DMS53 (cell line): ENCODE data around the gene PLEKHD1.
"Not testable (repeated sequence)": the region's sequence is repeated elsewhere in the genome, so short reads cannot be mapped to it uniquely, and the experiment has no call there.

Experiments used
- DNase-seq: peaks from one replicate; lab custom pipeline; 2025; lab: John Stamatoyannopoulos, UW

PLEKHD1 gene

DNA sequence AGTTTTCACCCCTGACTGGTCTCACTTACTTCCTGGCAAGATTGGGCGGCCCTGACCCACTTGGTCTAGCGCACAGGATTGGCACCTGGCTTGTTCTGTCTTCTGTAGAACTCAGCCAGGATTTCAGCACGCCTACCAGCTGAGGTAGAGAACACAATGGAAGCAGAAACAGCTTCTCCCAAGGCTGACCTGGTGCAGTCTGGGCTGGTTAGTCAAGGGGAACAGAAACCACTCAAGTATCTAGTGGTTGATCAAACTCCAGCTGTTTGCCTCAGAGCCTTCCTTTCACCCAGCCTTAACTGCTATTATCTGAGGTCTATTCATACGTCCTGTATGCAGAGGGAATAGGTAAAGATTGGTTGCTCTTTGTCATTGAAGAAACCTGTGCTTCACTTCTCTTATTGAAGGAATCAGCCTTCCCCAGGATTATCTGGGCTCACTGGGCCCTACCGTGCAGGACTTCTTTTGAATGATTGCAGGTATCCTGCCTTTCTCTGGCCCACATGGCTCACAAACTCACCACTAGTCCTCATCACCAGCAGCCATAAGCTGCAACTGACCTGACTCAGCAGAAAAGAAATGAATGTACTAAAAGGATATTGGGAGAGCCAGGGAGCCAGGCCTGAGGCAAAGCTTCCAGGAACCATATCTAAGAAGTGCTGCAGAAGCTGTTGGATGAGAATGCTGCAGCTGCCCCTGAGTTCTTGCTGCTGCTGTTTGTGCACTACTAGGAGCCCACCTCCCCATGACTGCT lies 2.5 kb upstream of the PLEKHD1 start:
- peak; percentile 27 for DNase-seq

DNA sequence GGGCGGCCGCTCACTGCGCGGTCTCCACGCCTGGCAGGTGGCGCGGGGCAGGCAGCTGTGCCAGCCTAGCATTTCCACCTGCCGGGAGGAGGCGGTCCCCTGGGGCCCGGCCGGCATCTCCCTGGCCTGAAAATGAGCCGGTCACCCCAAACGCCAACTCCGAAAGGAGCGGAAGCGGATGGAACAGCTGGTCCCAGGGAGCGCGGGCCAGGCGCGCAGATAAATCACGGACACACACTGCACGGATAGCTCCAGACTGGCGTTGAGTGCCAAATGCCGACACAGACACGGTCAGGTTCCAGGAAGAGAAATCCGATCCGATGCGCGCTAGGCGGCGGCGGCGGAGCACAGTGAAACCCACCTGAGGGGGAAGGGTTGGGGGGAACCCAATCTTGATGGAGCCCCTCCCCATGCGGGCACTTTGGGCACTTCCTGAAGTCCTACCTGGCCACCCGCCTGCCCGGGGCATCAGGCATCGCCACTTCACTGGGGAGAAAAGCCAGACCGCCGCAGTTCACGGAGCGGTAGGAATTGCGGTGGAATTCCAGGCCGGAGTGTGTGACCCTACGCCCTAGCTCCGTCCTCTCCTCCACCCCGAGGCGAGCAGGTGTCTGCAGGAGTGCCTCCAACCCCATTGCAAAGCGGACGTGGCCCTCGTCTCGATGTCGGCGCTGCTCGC lies 624 bp upstream of the PLEKHD1 start:
- DNase-seq: peak; percentile 78

DNA sequence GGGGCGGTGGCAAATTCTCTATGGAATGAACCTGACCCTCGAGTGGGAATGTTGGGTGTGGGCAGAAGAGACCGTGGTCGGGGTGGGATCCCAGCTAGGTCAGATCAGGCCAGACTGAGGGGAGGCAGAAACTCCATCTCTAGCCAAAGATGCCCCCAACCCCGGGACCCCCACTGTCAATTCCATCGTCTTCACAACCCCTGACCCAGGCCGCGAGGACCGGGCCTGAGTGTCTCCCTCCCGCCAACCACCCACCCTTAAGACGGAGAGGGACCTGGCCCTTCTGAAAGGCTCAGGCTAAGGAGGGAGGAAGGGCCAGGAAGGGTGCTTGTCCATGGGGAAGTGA lies 760 bp downstream of the PLEKHD1 start:
- no peak for DNase-seq

DNA sequence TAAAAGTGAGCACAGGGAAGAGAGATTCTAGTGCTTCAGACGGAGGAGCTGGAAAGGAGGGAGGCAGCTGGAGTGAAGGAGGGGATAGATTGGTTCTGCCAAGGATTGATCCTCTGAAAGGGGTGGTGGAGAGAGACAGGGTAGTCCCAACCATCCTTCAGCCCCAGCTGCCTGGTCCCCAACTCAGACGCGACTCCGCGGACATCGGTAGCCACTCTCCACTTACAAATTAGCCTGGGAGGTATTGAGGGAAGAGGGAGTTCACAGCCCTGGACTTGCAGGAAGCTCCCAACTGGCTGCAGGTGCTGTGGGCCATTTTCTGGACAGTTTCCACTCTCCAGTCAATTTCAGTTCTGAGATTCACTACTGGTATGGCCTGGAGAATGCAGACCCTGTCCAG lies 1.2 kb downstream of the PLEKHD1 start:
- no peak for DNase-seq

DNA sequence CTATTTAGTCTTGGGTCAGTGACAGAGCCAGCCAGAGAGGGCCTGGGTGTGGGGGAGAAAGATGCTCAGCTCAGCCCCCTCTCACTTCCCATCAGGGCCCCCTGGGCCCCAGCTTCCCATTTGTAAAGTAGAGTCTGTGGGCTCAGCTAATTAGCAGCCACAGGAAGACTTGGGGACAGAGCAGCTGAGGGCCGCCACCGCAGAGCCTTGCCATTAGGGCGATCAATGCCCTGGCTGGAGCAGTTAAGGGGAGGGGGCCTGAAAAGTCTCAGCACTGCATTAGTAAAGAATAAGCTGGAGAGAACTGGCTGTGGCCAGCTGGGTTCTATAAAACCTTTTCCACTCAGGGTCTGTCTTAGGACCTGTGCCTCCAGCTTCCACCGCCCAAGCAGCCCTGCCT lies 2.7 kb downstream of the PLEKHD1 start:
- DNase-seq: no peak

DNA sequence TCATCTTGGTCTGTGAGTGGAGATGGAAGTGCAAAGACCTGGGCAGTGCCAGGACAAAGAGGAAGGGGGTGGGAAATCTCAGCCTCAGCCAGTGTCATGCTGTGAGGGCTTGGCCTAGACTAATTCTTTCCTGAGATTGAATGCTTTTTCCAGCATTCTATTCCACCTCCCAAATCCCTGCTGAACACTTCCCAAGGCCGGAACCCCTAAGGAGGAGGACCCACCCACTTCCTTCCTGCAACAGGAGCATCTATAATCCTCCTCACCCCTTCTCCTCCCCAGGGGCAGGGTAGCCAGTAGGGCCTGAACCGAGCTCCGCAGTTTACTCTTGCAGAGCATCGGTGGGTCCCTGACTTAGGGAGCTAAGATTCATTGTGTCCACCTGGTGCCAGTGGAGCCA lies 3.2 kb downstream of the PLEKHD1 start:
- no peak for DNase-seq

DNA sequence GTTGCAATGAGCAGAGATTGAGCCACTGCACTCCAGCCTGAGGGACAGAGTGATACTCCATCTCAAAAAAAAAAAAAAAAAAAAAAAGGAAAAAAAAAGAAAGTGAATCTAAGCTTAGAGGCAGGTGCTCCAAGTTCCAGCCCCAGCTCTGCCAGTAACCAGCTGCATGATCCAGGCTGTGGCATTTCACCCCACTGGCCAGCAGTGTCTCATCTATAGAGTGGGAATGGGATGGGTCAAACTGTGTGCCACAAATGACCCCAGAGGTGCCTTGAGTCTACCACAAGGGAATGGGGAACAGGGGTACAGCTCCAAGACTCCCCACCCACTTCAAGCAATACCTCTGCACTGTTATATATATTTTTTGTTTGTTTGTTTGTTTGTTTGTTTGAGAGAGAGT lies 5.0 kb downstream of the PLEKHD1 start:
- no peak for DNase-seq

DNA sequence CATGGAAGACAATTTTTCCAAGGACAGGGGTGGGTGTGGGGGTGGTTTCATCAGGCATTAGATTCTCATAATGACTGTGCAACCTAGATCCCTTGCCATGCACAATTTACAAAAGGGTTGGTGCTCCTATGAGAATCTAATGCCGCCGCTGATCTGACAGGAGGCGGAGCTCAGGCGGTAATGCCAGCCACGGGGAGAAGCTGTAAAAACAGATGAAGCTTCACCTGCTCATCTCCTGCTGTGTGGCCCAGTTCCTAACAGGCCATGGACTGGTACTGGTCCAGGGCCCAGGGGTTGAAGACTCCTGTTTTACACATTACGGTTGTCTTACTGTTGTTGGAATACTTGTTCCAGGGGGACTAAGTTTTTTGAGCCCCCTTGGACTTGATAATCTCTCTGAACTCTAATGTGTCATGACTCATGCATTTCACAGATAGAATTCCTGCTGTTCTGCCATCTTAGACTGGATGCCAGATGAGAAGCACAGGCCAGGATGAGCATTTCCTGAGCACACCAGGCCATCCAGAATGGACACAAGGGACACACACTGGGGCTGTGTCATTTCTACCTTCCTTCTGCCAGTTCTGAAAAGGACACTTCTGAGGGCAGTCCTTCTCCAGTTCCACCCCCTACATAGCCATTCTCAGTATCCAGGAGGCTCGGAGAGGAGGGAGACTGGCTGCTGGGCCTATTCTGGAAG lies 5.8 kb downstream of the PLEKHD1 start:
- DNase-seq: no peak

DNA sequence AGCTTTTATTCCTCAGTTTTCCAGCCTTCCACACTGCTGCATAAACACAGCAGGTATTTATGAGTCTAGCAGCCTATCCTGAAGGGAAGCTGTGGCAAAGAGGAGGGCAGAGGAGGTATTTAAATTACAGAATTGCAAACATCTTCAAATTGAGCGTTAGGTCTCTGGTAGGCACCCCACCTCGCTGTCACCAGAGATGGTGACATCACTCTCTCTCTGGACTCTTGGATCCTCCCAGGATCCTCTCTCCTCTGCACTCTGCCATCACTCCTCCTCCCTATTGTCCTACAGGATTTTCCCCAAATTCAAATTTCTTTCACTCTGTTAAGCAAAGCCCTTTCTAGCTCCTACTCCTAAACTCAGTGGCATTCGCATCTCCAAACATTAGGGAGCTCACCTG lies 6.7 kb downstream of the PLEKHD1 start:
- no peak for DNase-seq

DNA sequence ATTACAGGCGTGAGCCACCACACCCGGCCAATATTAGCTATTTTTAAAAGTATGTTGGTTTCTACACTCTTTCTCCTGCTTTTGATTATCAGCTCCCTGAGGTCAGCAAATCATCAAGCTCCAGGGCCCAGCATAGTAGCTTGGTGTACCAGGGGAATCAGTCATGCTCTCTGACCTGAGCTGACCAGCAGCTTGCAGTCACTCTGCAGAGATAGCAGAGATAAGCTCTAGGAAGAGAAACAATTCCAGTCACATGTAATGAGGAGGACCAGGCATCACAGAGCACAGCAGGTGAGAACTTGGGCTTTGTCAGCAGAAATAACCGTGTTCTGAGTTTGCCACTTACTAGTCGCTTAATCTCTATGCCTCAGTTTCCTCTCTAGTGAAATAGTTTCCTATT lies 8.5 kb downstream of the PLEKHD1 start:
- DNase-seq: no peak

DNA sequence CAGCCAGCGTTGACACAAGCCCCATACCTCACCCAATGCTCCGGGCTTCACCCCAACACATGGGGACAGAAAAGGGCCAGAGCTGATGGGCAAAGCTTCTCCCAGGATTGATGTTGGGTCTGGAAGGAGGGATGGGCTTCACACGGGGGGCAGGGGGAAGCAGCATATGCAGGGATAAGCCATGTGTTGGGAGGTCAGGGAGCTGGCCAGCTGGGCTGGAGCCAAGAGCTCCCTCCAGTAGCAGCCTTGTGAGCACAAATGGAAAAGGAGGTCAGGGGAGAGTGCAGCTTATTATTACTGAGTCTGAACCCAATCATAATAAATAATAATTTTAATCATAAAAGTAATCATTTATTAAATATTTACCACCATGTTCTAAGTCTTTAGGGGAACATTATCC lies 9.3 kb downstream of the PLEKHD1 start:
- no peak for DNase-seq

DNA sequence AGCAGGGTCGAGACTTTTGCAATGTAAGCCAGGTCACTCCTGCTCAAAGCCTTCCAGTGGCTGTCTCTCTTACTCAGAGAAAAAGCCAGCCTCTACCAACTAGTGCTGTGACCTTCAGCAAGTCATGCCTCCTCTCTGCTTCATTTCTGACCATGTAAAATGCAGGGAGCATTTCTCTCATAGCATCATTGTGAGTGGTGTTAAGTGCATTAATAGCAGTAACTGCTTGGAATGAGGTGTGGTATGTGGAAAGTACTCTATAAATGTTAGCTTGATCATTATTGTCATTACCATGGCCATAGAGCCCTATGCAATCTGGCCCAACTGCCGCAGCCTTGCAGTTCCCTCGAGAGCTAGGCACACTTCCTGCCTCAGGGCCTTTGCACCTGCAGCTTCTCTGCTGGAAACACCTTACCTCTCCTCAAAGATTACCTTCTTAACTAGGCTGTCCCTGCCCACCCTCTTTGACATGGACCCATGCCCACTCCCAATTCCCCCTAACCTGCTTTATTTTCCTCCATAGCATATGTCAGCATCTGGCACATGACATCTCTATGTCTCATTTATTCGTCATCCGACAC lies 10.9 kb downstream of the PLEKHD1 start:
- no peak for DNase-seq

DNA sequence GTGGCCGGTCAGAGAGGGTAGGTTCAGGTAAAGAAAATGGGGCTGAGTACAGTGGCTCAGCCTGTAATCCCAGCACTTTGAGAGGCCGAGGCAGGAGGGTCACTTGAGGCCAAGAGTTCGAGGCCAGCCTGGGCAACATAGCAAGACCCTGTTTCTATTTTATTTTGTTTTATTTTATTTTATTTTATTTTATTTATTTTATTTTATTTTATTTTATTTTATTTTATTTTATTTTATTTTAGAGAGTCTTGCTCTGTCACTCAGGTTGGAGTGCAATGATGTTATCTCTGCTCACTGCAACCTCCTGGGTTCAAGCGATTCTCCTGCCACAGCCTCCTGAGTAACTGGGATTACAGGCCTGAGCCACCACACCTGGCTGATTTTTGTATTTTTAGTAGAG lies 13.3 kb downstream of the PLEKHD1 start:
- not testable (repeated sequence) for DNase-seq

DNA sequence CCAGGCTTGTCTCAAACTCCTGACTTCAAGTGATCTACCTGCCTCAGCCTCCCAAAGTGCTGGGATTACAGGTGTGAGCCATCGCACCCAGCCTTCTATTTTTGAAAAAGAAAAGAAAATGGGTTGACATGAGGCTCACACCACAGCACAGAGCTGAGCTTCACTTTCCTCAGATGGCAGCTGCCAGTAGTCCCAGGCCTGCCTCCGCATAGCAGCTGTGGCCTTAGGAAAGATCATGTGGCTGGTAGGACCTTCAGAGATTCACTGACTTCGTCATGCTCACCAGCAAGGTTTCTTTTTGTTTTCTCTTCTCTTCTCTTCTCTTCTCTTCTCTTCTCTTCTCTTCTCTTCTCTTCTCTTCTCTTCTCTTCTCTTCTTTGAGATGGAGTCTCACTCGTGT lies 13.8 kb downstream of the PLEKHD1 start:
- DNase-seq: not testable (repeated sequence)

DNA sequence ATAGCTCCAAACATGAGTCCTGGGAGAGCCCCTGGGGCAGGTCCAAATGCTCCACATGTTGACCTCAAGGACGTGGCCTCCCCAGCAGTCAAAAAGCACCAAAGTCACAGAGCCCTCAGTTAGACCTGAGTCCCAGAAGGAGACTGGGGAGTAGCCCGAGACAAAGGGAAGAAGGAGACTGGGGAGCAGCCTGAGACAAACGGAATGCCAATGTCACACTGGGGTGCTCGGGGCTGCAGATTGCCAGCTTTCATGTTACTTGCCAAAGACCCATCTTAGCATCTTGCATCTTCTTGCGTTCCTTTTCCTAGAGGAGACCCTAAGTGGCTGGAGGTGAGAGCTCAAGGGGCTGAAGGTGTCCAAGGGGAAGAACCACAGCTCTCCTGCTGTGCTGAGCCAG lies 14.9 kb downstream of the PLEKHD1 start:
- no peak for DNase-seq

DNA sequence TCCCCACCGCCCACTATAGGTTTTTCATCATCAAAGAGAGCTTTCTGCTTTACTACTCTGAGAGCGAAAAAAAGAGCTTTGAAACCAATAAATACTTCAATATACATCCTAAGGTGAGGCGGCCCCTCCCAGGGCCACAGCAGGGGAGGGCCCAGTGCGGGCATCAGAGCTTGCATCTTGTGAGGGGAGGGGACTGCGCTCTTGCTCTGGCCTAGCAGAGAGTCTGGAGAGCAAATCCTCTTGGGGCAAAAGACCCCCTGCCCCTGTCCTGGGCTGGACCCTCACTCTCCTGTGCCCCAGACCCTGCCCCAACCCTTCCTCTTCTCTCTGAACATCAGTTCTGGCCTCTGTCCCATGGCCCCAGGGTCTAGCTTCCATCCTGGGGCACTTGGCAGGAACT lies 15.6 kb downstream of the PLEKHD1 start:
- DNase-seq: no peak

DNA sequence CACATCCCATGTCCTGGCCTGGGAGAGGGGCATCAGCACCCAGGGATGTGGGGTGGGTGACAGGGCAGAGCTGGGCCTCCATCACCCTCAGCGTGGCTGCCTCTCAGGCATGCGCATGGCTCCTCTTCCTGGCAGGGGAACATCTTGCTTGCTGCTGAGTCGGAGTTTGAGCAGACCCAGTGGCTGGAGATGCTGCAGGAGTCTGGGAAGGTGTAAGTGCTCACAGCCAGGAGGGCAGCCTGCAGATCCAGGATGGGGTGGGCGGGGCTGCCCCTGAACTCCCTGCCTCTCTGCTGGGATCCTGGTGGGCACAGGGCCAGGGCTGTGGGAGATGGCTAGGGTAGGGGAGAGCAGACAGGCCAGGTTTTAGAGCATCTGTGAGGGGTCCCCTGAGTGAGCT lies 16.2 kb downstream of the PLEKHD1 start:
- no peak for DNase-seq

DNA sequence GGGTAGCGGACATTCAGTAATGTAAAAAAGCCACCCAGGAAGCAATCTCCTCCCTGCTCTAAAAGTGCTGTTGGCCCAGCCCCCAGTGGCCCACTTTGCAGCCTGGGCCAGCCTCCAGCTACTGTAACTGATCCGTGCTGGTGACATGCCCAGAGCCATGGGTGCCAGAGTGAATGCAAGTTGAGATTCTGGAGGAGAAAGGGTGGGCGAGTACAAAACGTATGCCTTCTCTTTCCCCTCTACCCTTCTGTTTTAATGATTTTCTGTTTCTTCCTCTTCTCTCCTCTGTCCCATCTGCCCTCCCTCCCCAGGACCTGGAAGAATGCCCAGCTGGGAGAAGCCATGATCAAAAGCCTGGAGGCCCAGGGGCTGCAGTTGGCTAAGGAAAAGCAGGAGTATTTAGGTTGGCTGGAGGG lies 16.9 kb downstream of the PLEKHD1 start:
- no peak for DNase-seq

DNA sequence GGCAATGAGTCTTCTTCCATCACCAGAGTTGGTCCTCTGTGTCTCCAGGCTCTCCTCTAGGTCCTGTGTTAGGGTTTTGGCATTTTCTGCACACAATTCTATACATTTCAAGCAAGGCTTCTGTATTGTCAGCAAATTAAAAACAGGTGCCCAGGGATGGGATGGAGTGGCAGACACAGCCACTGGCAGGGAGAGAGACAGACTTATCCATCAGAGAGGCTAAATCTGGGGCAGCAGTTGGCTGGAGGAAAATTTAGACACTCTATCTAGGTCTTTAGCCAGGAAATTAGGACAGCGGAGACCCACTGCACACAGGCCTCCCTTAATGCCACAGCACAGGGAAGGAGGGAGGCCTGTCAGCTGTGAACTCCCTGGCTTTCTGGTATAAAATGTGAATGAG lies 20.2 kb downstream of the PLEKHD1 start:
- DNase-seq: no peak

DNA sequence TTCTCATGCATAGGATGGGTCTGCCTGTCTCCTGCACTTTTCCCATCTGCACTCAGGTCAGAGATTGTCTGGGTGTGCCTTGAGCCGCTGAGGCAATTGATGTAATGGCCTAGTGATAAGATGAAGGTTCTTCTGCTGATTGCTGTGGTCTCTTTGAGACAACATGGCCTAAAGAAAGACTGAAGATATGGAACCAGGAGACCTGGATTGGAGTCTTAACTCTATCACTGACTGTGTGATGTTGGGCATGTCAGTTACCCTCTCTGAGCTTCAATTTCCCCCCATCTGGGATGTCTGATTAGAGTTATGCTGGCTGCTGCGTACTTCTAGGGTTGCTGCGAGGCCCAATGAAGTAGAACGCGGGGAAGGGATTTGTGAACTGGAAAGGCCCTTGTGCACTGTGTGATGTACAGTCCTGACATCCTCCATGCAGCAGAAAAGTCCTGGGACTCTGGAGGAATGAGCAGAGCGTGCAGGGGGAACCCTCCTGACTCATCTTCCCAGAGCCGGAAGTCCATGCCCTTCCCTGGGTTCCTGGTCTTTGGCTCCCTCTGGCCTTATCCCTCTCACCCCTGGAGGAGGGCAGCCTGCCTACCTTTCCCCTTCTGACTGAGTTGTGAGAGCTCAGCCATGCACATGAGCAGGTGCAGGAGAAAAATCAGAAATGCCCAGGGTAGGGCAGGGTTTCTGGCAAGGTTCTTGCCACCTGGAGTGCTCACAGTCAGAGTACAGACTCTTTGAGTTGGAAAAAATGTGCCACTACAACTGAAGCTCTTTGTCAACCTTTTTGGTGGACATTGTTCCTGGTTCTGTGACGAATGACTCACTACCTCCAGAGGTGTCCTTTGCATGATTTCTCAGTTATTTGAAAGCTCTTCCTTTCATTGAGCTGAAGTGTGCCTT lies 21.1 kb downstream of the PLEKHD1 start:
- DNase-seq: peak; percentile 54

DNA sequence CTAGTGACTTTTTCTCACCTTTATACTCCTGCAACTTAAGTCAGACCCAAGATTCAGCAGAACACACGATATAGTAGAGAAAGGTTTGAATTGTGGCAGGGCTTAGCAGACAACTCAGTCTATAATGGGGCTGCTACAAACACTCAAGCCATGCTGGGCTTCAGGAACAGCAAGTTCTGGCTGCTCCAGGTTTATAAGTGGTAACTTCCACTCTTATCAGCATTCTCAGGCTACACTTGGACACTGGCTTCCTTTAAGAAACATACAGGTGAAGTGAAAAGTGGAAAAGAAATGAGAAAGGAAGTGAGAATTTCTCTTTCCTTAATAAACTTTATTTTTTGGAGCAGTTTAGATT lies 21.7 kb downstream of the PLEKHD1 start:
- no peak for DNase-seq
